HK-2 (cell line): Measurements from ENCODE around the gene CREBBP.

Experiments
- DNase-seq: peaks from one replicate; pipeline ENCODE4 v3.0.0-alpha.2; 2018; ENCODE audit not compliant: unreplicated experiment

Gene CREBBP

GRCh38 chr16:3797904-3798811, 82.4 kb downstream of the CREBBP start:
- DNase-seq: no peak

- DNase-seq: no peak
Observed at GRCh38 chr16:3797473-3797872, 83.0 kb downstream of the CREBBP start.

GRCh38 chr16:3793161-3793576, 87.3 kb downstream of the CREBBP start:
- no peak for DNase-seq

- DNase-seq: no peak
Observed at GRCh38 chr16:3792472-3793012, 88.0 kb downstream of the CREBBP start.

GRCh38 chr16:3791701-3792100, 88.8 kb downstream of the CREBBP start:
- no peak for DNase-seq

GRCh38 chr16:3789375-3790099, 91.0 kb downstream of the CREBBP start:
- DNase-seq: no peak

GRCh38 chr16:3788711-3789374, 91.7 kb downstream of the CREBBP start:
- no peak for DNase-seq

GRCh38 chr16:3787924-3788661, 92.4 kb downstream of the CREBBP start:
- no peak for DNase-seq

GRCh38 chr16:3785413-3785812, 95.1 kb downstream of the CREBBP start:
- DNase-seq: no peak

- no peak for DNase-seq
Observed at GRCh38 chr16:3783516-3783915, 97.0 kb downstream of the CREBBP start.

GRCh38 chr16:3782566-3782965, 97.9 kb downstream of the CREBBP start:
- no peak for DNase-seq

GRCh38 chr16:3781421-3781820, 99.1 kb downstream of the CREBBP start:
- no peak for DNase-seq

GRCh38 chr16:3780570-3780969, 99.9 kb downstream of the CREBBP start:
- DNase-seq: no peak

GRCh38 chr16:3776316-3776715, 104.2 kb downstream of the CREBBP start:
- no peak for DNase-seq

GRCh38 chr16:3774819-3775218, 105.7 kb downstream of the CREBBP start:
- DNase-seq: no peak

GRCh38 chr16:3774156-3774767, 106.3 kb downstream of the CREBBP start:
- DNase-seq: no peak

- no peak for DNase-seq
Observed at GRCh38 chr16:3773663-3774062, 106.8 kb downstream of the CREBBP start.

- DNase-seq: no peak
Observed at GRCh38 chr16:3771513-3771912, 109.0 kb downstream of the CREBBP start.

- no peak for DNase-seq
Observed at GRCh38 chr16:3770530-3770929, 110.0 kb downstream of the CREBBP start.

GRCh38 chr16:3769942-3770341, 110.6 kb downstream of the CREBBP start:
- DNase-seq: no peak

- DNase-seq: no peak
Observed at GRCh38 chr16:3769013-3769412, 111.5 kb downstream of the CREBBP start.
